Measurements from ENCODE around the gene SECISBP2L.

SECISBP2L gene

GRCh38 chr15:49060710-49061495, 14.7 kb upstream of the SECISBP2L start:
- DNase-seq (ENCODE audit: low spot score): peak; percentile 24

- DNase-seq (ENCODE audit: low spot score): no peak
Observed at GRCh38 chr15:49059491-49059890, 13.2 kb upstream of the SECISBP2L start.

- DNase-seq (ENCODE audit: low spot score): no peak
Observed at GRCh38 chr15:49058559-49058958, 12.3 kb upstream of the SECISBP2L start.

- no peak for DNase-seq (ENCODE audit: low spot score)
Observed at GRCh38 chr15:49055630-49056029, 9.4 kb upstream of the SECISBP2L start.

- DNase-seq (ENCODE audit: low spot score): no peak
Observed at GRCh38 chr15:49052662-49053061, 6.4 kb upstream of the SECISBP2L start.

GRCh38 chr15:49047456-49047855, 1.2 kb upstream of the SECISBP2L start:
- no peak for DNase-seq (ENCODE audit: low spot score)

GRCh38 chr15:49045751-49046219, 461 bp downstream of the SECISBP2L start:
- DNase-seq (ENCODE audit: low spot score): peak; percentile 35

- DNase-seq (ENCODE audit: low spot score): no peak
Observed at GRCh38 chr15:49044766-49045606, 1.3 kb downstream of the SECISBP2L start.

- DNase-seq (ENCODE audit: low spot score): no peak
Observed at GRCh38 chr15:49044002-49044401, 2.2 kb downstream of the SECISBP2L start.

GRCh38 chr15:49042165-49042564, 4.1 kb downstream of the SECISBP2L start:
- DNase-seq (ENCODE audit: low spot score): no peak

- DNase-seq (ENCODE audit: low spot score): no peak
Observed at GRCh38 chr15:49041426-49041825, 4.8 kb downstream of the SECISBP2L start.

- DNase-seq (ENCODE audit: low spot score): no peak
Observed at GRCh38 chr15:49040151-49040550, 6.1 kb downstream of the SECISBP2L start.

GRCh38 chr15:49038382-49038781, 7.9 kb downstream of the SECISBP2L start:
- no peak for DNase-seq (ENCODE audit: low spot score)

- no peak for DNase-seq (ENCODE audit: low spot score)
Observed at GRCh38 chr15:49037546-49037940, 8.7 kb downstream of the SECISBP2L start.

GRCh38 chr15:49036650-49037545, 9.3 kb downstream of the SECISBP2L start:
- DNase-seq (ENCODE audit: low spot score): peak; percentile 16

- DNase-seq (ENCODE audit: low spot score): no peak
Observed at GRCh38 chr15:49035825-49036224, 10.4 kb downstream of the SECISBP2L start.

- no peak for DNase-seq (ENCODE audit: low spot score)
Observed at GRCh38 chr15:49032601-49033145, 13.6 kb downstream of the SECISBP2L start.

GRCh38 chr15:49031804-49032203, 14.4 kb downstream of the SECISBP2L start:
- no peak for DNase-seq (ENCODE audit: low spot score)

GRCh38 chr15:49026700-49027099, 19.5 kb downstream of the SECISBP2L start:
- DNase-seq (ENCODE audit: low spot score): no peak

GRCh38 chr15:49024840-49025239, 21.4 kb downstream of the SECISBP2L start:
- DNase-seq (ENCODE audit: low spot score): no peak

GRCh38 chr15:49023354-49023753, 22.9 kb downstream of the SECISBP2L start:
- DNase-seq (ENCODE audit: low spot score): no peak

- no peak for DNase-seq (ENCODE audit: low spot score)
Observed at GRCh38 chr15:49015896-49016295, 30.4 kb downstream of the SECISBP2L start.

Data from AG08396 (cell line).